WTC11 (cell line): ENCODE data around the gene SUPT4H1. TPM values are rescaled to one million over a fixed set of nuclear protein-coding genes. Genes with fewer than 3 reads are reported as not detected.

Source experiments
- ATAC-seq: fragments of 200-7000 bp; cut with Tn5 transposase; 2 replicates; pipeline ENCODE4 v1.10.0; 2021; ENCODE audit warnings: mild to moderate bottlenecking, moderate library complexity
- CTCF ChIA-PET: fragments of 300-600 bp; sonication (Branson Sonifier 250); formaldehyde crosslinking; loops from one replicate; lab custom pipeline; 2021; ENCODE audit warnings: antibody characterized with exemption; lab: Charles Lee
- POLR2A ChIA-PET: fragments of 350-600 bp; sonication (Branson Sonifier 250); formaldehyde crosslinking; loops from one replicate; lab custom pipeline; 2021; ENCODE audit warnings: antibody characterized with exemption; lab: Charles Lee
- DNase-seq: peaks from one replicate; pipeline ENCODE4 v3.0.0; 2021; ENCODE audit warnings: low spot score
- H3K27ac Mint-ChIP-seq: 2 replicates; pipeline ENCODE4 v1.8.0; 2021; ENCODE audit warnings: mixed read lengths
- H3K27me3 Mint-ChIP-seq: 2 replicates; pipeline ENCODE4 v1.8.0; 2021; ENCODE audit warnings: low read depth, mild to moderate bottlenecking, moderate library complexity, mixed read lengths
- H3K36me3 Mint-ChIP-seq: 2 replicates; pipeline ENCODE4 v1.8.0; 2021; ENCODE audit warnings: mixed read lengths
- H3K4me1 Mint-ChIP-seq: 2 replicates; pipeline ENCODE4 v1.8.0; 2022; ENCODE audit warnings: mixed read lengths
- H3K4me3 Mint-ChIP-seq: 2 replicates; pipeline ENCODE4 v1.8.0; 2021; ENCODE audit warnings: mild to moderate bottlenecking, moderate library complexity, mixed read lengths
- H3K9me3 Mint-ChIP-seq: 2 replicates; pipeline ENCODE4 v1.8.0; 2021; ENCODE audit warnings: mixed read lengths
- EMX1 ChIP-seq: fragments of 250-450 bp; sonication (Bioruptor Pico); IDR thresholded peaks from 2 replicates; pipeline ENCODE4 v1.8.0; 2021; ENCODE audit warnings: mild to moderate bottlenecking
- GABPB1 ChIP-seq: sonication (generic); formaldehyde crosslinking; IDR thresholded peaks from 2 replicates; pipeline ENCODE4 v1.8.1; 2023; ENCODE audit warnings: mild to moderate bottlenecking, missing genetic modification reagents
- NFATC4 ChIP-seq: fragments of 250-450 bp; sonication (Bioruptor Pico); IDR thresholded peaks from 2 replicates; pipeline ENCODE4 v1.9.0; 2021; ENCODE audit warnings: mild to moderate bottlenecking
- NR3C1 ChIP-seq: sonication (generic); formaldehyde crosslinking; conservative IDR thresholded peaks from 2 replicates; pipeline ENCODE4 v1.8.1; 2023; ENCODE audit warnings: low read depth, mild to moderate bottlenecking, missing genetic modification reagents
- PRDM15 ChIP-seq: sonication (generic); formaldehyde crosslinking; IDR thresholded peaks from 2 replicates; pipeline ENCODE4 v1.8.0; 2022; ENCODE audit warnings: missing genetic modification reagents
- RELA ChIP-seq: sonication (generic); formaldehyde crosslinking; IDR thresholded peaks from 2 replicates; pipeline ENCODE4 v1.8.1; 2022; ENCODE audit warnings: missing genetic modification reagents, mild to moderate bottlenecking, borderline replicate concordance
- SMAD3 ChIP-seq: sonication (generic); formaldehyde crosslinking; IDR thresholded peaks from 2 replicates; pipeline ENCODE4 v1.8.0; 2022; ENCODE audit warnings: missing genetic modification reagents, mild to moderate bottlenecking, borderline replicate concordance
- SMAD4 ChIP-seq: sonication (generic); formaldehyde crosslinking; IDR thresholded peaks from 2 replicates; pipeline ENCODE4 v1.8.0; 2022; ENCODE audit warnings: mild to moderate bottlenecking, missing genetic modification reagents
- SP1 ChIP-seq: sonication (generic); formaldehyde crosslinking; conservative IDR thresholded peaks from 2 replicates; pipeline ENCODE4 v1.8.1; 2022; ENCODE audit warnings: missing genetic modification reagents
- TCF7 ChIP-seq: sonication (generic); formaldehyde crosslinking; IDR thresholded peaks from 2 replicates; pipeline ENCODE4 v1.8.0; 2022; ENCODE audit warnings: mild to moderate bottlenecking, low read depth, missing genetic modification reagents, moderate library complexity
- TEAD4 ChIP-seq: sonication (generic); formaldehyde crosslinking; IDR thresholded peaks from 2 replicates; pipeline ENCODE4 v1.8.0; 2022; ENCODE audit warnings: mild to moderate bottlenecking, missing genetic modification reagents
- ZBTB43 ChIP-seq: sonication (generic); formaldehyde crosslinking; IDR thresholded peaks from 2 replicates; pipeline ENCODE4 v1.8.1; 2023; ENCODE audit warnings: mild to moderate bottlenecking, missing genetic modification reagents
- ZNF396 ChIP-seq: fragments of 250-450 bp; sonication (Bioruptor Pico); IDR thresholded peaks from 2 replicates; pipeline ENCODE4 v1.8.0; 2021; ENCODE audit warnings: mild to moderate bottlenecking, moderate library complexity, borderline replicate concordance
- total RNA-seq: library from RNA; stranded (reverse); gene quantifications from 3 replicates; pipeline ENCODE4 v1.2.3, GENCODE V29; 2021
- TF ChIP-seq, protein P1 (sequence below): sonication (generic); formaldehyde crosslinking; IDR thresholded peaks from 2 replicates; pipeline ENCODE4 v1.8.1; 2022; ENCODE audit warnings: low read depth, missing genetic modification reagents, borderline replicate concordance
- TF ChIP-seq, protein P2 (sequence below): sonication (generic); formaldehyde crosslinking; conservative IDR thresholded peaks from 2 replicates; pipeline ENCODE4 v1.8.1; 2023; ENCODE audit warnings: mild to moderate bottlenecking, low read depth, missing genetic modification reagents, moderate library complexity
- TF ChIP-seq, protein P3 (sequence below): fragments of 250-450 bp; sonication (Bioruptor Pico); conservative IDR thresholded peaks from 2 replicates; pipeline ENCODE4 v1.9.0; 2021; ENCODE audit warnings: mild to moderate bottlenecking
- TF ChIP-seq, protein P4 (sequence below): sonication (generic); formaldehyde crosslinking; conservative IDR thresholded peaks from 2 replicates; pipeline ENCODE4 v1.8.1; 2022; ENCODE audit warnings: mild to moderate bottlenecking, missing genetic modification reagents

SUPT4H1 gene
- total RNA-seq, 1 experiment from 2014 or later, result 85.5 TPM

DNA sequence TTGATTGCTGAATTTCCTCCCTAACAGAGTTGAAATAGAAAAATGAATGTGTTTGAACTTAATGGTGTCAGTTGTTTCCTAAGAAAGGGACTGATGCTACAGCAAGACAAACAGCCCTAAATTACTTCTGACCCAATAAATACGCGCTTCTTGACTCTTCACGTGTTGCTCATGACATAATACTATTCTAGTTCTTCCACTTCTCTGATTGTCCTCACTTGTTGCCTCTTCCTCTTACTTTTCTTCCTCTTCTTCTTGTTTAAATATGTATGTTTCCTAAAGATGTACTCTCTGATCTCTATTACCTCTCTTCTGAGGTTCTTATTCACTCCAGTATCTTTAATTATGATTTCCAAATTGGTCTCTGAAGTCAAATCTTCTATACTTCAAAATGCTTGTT, 32.9 kb upstream of the SUPT4H1 start:
- POLR2A ChIA-PET, result no interaction called here
- Mint-ChIP-seq H3K9me3 (no peaks in the 10 kb centered on the region), H3K27ac (no peak overlapping the region), H3K4me1 (peaks cover 32% of the 10 kb centered on the region), H3K27me3 (peaks cover 1% of the 10 kb centered on the region; the same call in 1 of the 2 replicates), H3K4me3 (no peak overlapping the region), H3K36me3 (no peaks in the 10 kb centered on the region)
- DNase-seq, result no peak
- ATAC-seq, result no peak
- TF ChIP-seq SMAD3 (no peak), NFATC4 (CRISPR knock-in tag) (no peak), SP1 (no peak), TEAD4 (CRISPR knock-in tag) (no peak), ZNF396 (CRISPR knock-in tag) (no peak)
- TF ChIP-seq, protein P1, sequence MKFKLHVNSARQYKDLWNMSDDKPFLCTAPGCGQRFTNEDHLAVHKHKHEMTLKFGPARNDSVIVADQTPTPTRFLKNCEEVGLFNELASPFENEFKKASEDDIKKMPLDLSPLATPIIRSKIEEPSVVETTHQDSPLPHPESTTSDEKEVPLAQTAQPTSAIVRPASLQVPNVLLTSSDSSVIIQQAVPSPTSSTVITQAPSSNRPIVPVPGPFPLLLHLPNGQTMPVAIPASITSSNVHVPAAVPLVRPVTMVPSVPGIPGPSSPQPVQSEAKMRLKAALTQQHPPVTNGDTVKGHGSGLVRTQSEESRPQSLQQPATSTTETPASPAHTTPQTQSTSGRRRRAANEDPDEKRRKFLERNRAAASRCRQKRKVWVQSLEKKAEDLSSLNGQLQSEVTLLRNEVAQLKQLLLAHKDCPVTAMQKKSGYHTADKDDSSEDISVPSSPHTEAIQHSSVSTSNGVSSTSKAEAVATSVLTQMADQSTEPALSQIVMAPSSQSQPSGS, result no peak
- TF ChIP-seq, protein P2, sequence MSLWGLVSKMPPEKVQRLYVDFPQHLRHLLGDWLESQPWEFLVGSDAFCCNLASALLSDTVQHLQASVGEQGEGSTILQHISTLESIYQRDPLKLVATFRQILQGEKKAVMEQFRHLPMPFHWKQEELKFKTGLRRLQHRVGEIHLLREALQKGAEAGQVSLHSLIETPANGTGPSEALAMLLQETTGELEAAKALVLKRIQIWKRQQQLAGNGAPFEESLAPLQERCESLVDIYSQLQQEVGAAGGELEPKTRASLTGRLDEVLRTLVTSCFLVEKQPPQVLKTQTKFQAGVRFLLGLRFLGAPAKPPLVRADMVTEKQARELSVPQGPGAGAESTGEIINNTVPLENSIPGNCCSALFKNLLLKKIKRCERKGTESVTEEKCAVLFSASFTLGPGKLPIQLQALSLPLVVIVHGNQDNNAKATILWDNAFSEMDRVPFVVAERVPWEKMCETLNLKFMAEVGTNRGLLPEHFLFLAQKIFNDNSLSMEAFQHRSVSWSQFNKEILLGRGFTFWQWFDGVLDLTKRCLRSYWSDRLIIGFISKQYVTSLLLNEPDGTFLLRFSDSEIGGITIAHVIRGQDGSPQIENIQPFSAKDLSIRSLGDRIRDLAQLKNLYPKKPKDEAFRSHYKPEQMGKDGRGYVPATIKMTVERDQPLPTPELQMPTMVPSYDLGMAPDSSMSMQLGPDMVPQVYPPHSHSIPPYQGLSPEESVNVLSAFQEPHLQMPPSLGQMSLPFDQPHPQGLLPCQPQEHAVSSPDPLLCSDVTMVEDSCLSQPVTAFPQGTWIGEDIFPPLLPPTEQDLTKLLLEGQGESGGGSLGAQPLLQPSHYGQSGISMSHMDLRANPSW (CRISPR knock-in tag), result no peak
- CTCF ChIA-PET, result interaction anchor here (1.3 kb wide), 1 partner anchor 33 kb away, joined by 5 read pairs; the partner anchor contains the start of gene RNF43

GRCh38 chr17:58383892-58384462, 32.0 kb upstream of the SUPT4H1 start:
- Mint-ChIP-seq H3K27me3 (no peaks in the 10 kb centered on the region), H3K4me1 (peaks cover 28% of the 10 kb centered on the region), H3K36me3 (no peaks in the 10 kb centered on the region), H3K4me3 (no peak overlapping the region), H3K9me3 (no peaks in the 10 kb centered on the region), H3K27ac (no peak overlapping the region)
- 0 out of 2 replicates have a peak, but pooled peaks have one; percentile 18 for ATAC-seq
- no peak for DNase-seq
- ChIA-PET CTCF (interaction anchor here (1.2 to 1.9 kb wide), 2 partner anchors 32 to 34 kb away, joined by 4 to 5 read pairs; partner anchors contain the start of genes RNF43 and SUPT4H1), POLR2A (interaction anchor here (0.7 kb wide), 1 partner anchor 64 kb away, joined by 3 read pairs; no protein-coding TSS in a partner anchor)
- no peak for TF ChIP-seq NR3C1 (CRISPR knock-in tag)
- no peak for TF ChIP-seq GABPB1 (CRISPR knock-in tag)
- TF ChIP-seq, protein P2 (CRISPR knock-in tag), result no peak
- TF ChIP-seq, protein P3, sequence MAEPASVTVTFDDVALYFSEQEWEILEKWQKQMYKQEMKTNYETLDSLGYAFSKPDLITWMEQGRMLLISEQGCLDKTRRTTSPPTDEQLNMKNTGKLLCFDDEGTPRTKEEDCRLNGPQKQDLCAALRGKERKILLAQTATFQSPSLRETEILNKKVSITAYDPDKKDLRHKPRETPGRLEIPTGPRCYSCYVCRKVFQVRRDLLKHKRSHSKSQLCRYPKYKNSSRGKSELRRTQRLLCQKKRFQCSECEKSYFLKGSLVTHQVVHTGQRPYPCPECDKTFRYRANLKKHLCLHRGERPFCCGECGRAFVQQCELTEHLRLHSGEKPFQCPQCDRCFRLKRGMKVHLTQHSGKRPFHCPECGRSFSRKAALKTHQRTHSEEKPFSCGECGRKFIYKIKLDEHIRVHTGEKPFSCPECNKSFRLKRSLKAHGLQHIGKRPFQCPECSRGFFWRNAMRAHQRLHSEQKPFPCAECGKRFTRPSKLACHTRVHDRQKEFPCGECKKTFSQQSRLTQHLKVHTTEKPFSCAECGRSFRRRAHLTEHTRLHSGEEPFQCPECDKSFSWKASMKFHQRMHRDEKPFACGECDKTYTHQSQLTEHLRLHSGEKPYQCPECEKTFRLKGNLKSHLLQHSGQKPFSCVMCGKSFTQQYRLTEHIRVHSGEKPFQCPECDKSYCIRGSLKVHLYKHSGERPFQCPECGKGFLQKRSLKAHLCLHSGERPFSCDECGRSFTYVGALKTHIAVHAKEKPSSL (CRISPR knock-in tag), result no peak
- TF ChIP-seq PRDM15, result no peak
- TF ChIP-seq EMX1 (CRISPR knock-in tag), result no peak
- no peak for TF ChIP-seq RELA
- TF ChIP-seq ZBTB43 (CRISPR knock-in tag), result no peak
- TF ChIP-seq TCF7, result no peak
- TF ChIP-seq, protein P4, sequence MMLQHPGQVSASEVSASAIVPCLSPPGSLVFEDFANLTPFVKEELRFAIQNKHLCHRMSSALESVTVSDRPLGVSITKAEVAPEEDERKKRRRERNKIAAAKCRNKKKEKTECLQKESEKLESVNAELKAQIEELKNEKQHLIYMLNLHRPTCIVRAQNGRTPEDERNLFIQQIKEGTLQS (CRISPR knock-in tag), result no peak
- TF ChIP-seq SMAD4, result no peak
